ENCODE measurements around the gene THAP4.

Gene THAP4

GRCh38 chr2:241563571-241563980, 73.4 kb downstream of the THAP4 start:
- DNase-seq (ENCODE audit: low spot score) = no peak

GRCh38 chr2:241563031-241563507, 73.9 kb downstream of the THAP4 start:
- DNase-seq (ENCODE audit: low spot score) = no peak

- peak; percentile 26 for DNase-seq (ENCODE audit: low spot score)
Measured at GRCh38 chr2:241562269-241562891, 74.6 kb downstream of the THAP4 start.

GRCh38 chr2:241561832-241562231, 75.1 kb downstream of the THAP4 start:
- DNase-seq (ENCODE audit: low spot score) = peak; percentile 67

GRCh38 chr2:241560883-241561474, 76.0 kb downstream of the THAP4 start:
- peak; percentile 25 for DNase-seq (ENCODE audit: low spot score)

- DNase-seq (ENCODE audit: low spot score) = no peak
Measured at GRCh38 chr2:241560162-241560882, 76.6 kb downstream of the THAP4 start.

- peak; percentile 72 for DNase-seq (ENCODE audit: low spot score)
Measured at GRCh38 chr2:241559323-241560161, 77.4 kb downstream of the THAP4 start.

GRCh38 chr2:241558532-241559322, 78.2 kb downstream of the THAP4 start, which contains the start of gene BOK:
BOK (plus strand) TSS chr2:241558745; CDS start chr2:241559484, 739 bp downstream.
- peak; percentile 86 for DNase-seq (ENCODE audit: low spot score)

GRCh38 chr2:241556746-241557145, 80.2 kb downstream of the THAP4 start:
- DNase-seq (ENCODE audit: low spot score) = no peak

- peak; percentile 50 for DNase-seq (ENCODE audit: low spot score)
Measured at GRCh38 chr2:241555711-241556110, 81.2 kb downstream of the THAP4 start.

- no peak for DNase-seq (ENCODE audit: low spot score)
Measured at GRCh38 chr2:241554610-241555322, 82.2 kb downstream of the THAP4 start.

- no peak for DNase-seq (ENCODE audit: low spot score)
Measured at GRCh38 chr2:241553981-241554380, 83.0 kb downstream of the THAP4 start.

GRCh38 chr2:241553512-241553830, 83.5 kb downstream of the THAP4 start:
- no peak for DNase-seq (ENCODE audit: low spot score)

GRCh38 chr2:241551998-241552737, 84.8 kb downstream of the THAP4 start:
- no peak for DNase-seq (ENCODE audit: low spot score)

- no peak for DNase-seq (ENCODE audit: low spot score)
Measured at GRCh38 chr2:241551599-241551997, 85.4 kb downstream of the THAP4 start.

- DNase-seq (ENCODE audit: low spot score) = no peak
Measured at GRCh38 chr2:241550616-241551580, 86.1 kb downstream of the THAP4 start.

GRCh38 chr2:241548451-241548835, 88.5 kb downstream of the THAP4 start:
- no peak for DNase-seq (ENCODE audit: low spot score)

- DNase-seq (ENCODE audit: low spot score) = no peak
Measured at GRCh38 chr2:241547781-241548450, 89.0 kb downstream of the THAP4 start.
